ENCODE measurements around the gene UNC13B.
A peak's percentile ranks its signal among the peaks of the same experiment; 100 is the strongest.

- TF ChIP-seq TAF1 (IDR thresholded peaks at IDR 0.05; ENCODE audit: low read depth, low read length) (no peak), SIX5 (IDR thresholded peaks at IDR 0.05; ENCODE audit: low read depth, low read length) (no peak), CBX5 (IDR thresholded peaks at IDR 0.05; ENCODE audit: low read depth, low read length) (no peak), MAX (IDR thresholded peaks at IDR 0.05) (no peak), CTCF (IDR thresholded peaks at IDR 0.05; ENCODE audit: control extremely low read depth in 1 of 3, insufficient read depth in 1 of 3, low read depth in 1 of 3, low read length in 3 of 3) (peak in 2 of 3 experiments; percentile 66 to 73; a peak in 3 of 4 replicates), HDAC6 (IDR thresholded peaks at IDR 0.05; ENCODE audit: low read depth, low read length) (no peak), ATF3 (IDR thresholded peaks at IDR 0.05; ENCODE audit: insufficient read depth, low read depth, low read length) (no peak), RAD21 (IDR thresholded peaks at IDR 0.05 in 1 of 2, conservative IDR thresholded peaks at IDR 0.05 in 1 of 2; ENCODE audit: low read depth in 2 of 2, low read length in 2 of 2) (peak; percentile 75 to 85), SUZ12 (IDR thresholded peaks at IDR 0.05; ENCODE audit: low read length) (no peak), JUND (IDR thresholded peaks at IDR 0.05; ENCODE audit: low read length) (no peak), POLR2A (IDR thresholded peaks at IDR 0.05; ENCODE audit: control extremely low read depth in 1 of 2, low read depth in 2 of 2, low read length in 2 of 2) (no peak), SP1 (IDR thresholded peaks at IDR 0.05; ENCODE audit: low read depth, low read length) (no peak), EZH2 (IDR thresholded peaks at IDR 0.05; ENCODE audit: low read depth, low read length, severe bottlenecking) (no peak), POLR2AphosphoS5 (IDR thresholded peaks at IDR 0.05; ENCODE audit: low read depth, low read length) (no peak)
Observed at GRCh38 chr9:35258660-35259474, 97.1 kb downstream of the UNC13B start.
